ENCODE results near the gene PPM1L. TPM values are rescaled to one million over a fixed set of nuclear protein-coding genes. Genes with fewer than 3 reads are reported as not detected.

PPM1L gene
- total and polyA plus RNA-seq, 5 donors from 2014 or later = 0.28 to 1.9 (median 0.81) TPM

GRCh38 chr3:161107311-161107710 lies 351.3 kb downstream of the PPM1L start:
- H3K36me3 Mint-ChIP-seq = no peaks in the 10 kb centered on the region
- peaks cover 0 to 4% (median 0%) of the 10 kb centered on the region in 7 donors for H3K9me3 Mint-ChIP-seq
- no peak for ATAC-seq (ENCODE audit: low read depth in 2 of 2)
- no peak overlapping the region for H3K4me3 Mint-ChIP-seq
- H3K4me1 ChIP-seq (ENCODE audit: control insufficient read depth, insufficient read depth, low read length, poor library complexity, severe bottlenecking) = peaks cover 8% of the 10 kb centered on the region
- no peak overlapping the region for H3K27ac Mint-ChIP-seq
- H3K36me3 ChIP-seq (ENCODE audit: control insufficient read depth, insufficient read depth, low read length) = no peaks in the 10 kb centered on the region
- peaks cover 0 to 8% (median 0%) of the 10 kb centered on the region in 4 donors for H3K4me1 Mint-ChIP-seq
- H3K27ac ChIP-seq (ENCODE audit: insufficient read depth, low read length, poor library complexity, severe bottlenecking) = no peak overlapping the region
- no peak overlapping the region for H3K4me3 ChIP-seq (ENCODE audit: low read depth, low read length)
- no peaks in the 10 kb centered on the region for H3K9me3 ChIP-seq (ENCODE audit: control insufficient read depth in 2 of 2, low read length in 2 of 2)
- peaks cover 16% of the 10 kb centered on the region for H3K27me3 ChIP-seq (ENCODE audit: control insufficient read depth, insufficient read depth, low read length)
- H3K27me3 Mint-ChIP-seq = peaks cover 37% of the 10 kb centered on the region
- DNase-seq = no peak

GRCh38 chr3:161108840-161109239 lies 352.8 kb downstream of the PPM1L start:
- H3K9me3 ChIP-seq (ENCODE audit: control insufficient read depth in 2 of 2, low read length in 2 of 2) = no peaks in the 10 kb centered on the region
- Mint-ChIP-seq H3K27ac (no peak overlapping the region), H3K27me3 (peaks cover 23% of the 10 kb centered on the region), H3K4me1 (peaks cover 0 to 8% (median 0%) of the 10 kb centered on the region in 4 donors), H3K4me3 (no peak overlapping the region), H3K36me3 (no peaks in the 10 kb centered on the region), H3K9me3 (peaks cover 0 to 4% (median 0%) of the 10 kb centered on the region in 7 donors)
- H3K4me3 ChIP-seq (ENCODE audit: low read depth, low read length) = no peak overlapping the region
- peaks cover 16% of the 10 kb centered on the region for H3K27me3 ChIP-seq (ENCODE audit: control insufficient read depth, insufficient read depth, low read length)
- ATAC-seq (ENCODE audit: low read depth in 2 of 2) (no peak), DNase-seq (no peak)
- H3K4me1 ChIP-seq (ENCODE audit: control insufficient read depth, insufficient read depth, low read length, poor library complexity, severe bottlenecking) = peaks cover 8% of the 10 kb centered on the region
- H3K36me3 ChIP-seq (ENCODE audit: control insufficient read depth, insufficient read depth, low read length) = no peaks in the 10 kb centered on the region
- no peak overlapping the region for H3K27ac ChIP-seq (ENCODE audit: insufficient read depth, low read length, poor library complexity, severe bottlenecking)

- H3K36me3 Mint-ChIP-seq = no peaks in the 10 kb centered on the region
- no peak for ATAC-seq (ENCODE audit: low read depth in 2 of 2)
- H3K27ac ChIP-seq (ENCODE audit: insufficient read depth, low read length, poor library complexity, severe bottlenecking) = no peak overlapping the region
- H3K9me3 Mint-ChIP-seq = peaks cover 2 to 30% (median 8%) of the 10 kb centered on the region in 7 donors
- no peaks in the 10 kb centered on the region for H3K36me3 ChIP-seq (ENCODE audit: control insufficient read depth, insufficient read depth, low read length)
- no peaks in the 10 kb centered on the region for H3K27me3 ChIP-seq (ENCODE audit: control insufficient read depth, insufficient read depth, low read length)
- H3K4me1 ChIP-seq (ENCODE audit: control insufficient read depth, insufficient read depth, low read length, poor library complexity, severe bottlenecking) = no peaks in the 10 kb centered on the region
- no peak for DNase-seq
- no peaks in the 10 kb centered on the region for H3K4me1 Mint-ChIP-seq
- peaks cover 3 to 5% of the 10 kb centered on the region in 2 experiments for H3K9me3 ChIP-seq (ENCODE audit: control insufficient read depth in 2 of 2, low read length in 2 of 2)
- peak overlapping the region in 1 of 4 donors; percentile 74 for H3K4me3 Mint-ChIP-seq
- H3K27ac Mint-ChIP-seq = peak overlapping the region in 1 of 3 donors; percentile 54
- no peaks in the 10 kb centered on the region for H3K27me3 Mint-ChIP-seq
- no peak overlapping the region for H3K4me3 ChIP-seq (ENCODE audit: low read depth, low read length)
Observed at GRCh38 chr3:161117646-161118045, 361.6 kb downstream of the PPM1L start.

- Histone ChIP-seq H3K9me3 (ENCODE audit: control insufficient read depth in 2 of 2, low read length in 2 of 2) (peaks cover 0 to 5% of the 10 kb centered on the region in 2 experiments), H3K4me3 (ENCODE audit: low read depth, low read length) (no peak overlapping the region), H3K4me1 (ENCODE audit: control insufficient read depth, insufficient read depth, low read length, poor library complexity, severe bottlenecking) (no peaks in the 10 kb centered on the region), H3K36me3 (ENCODE audit: control insufficient read depth, insufficient read depth, low read length) (no peaks in the 10 kb centered on the region), H3K27ac (ENCODE audit: insufficient read depth, low read length, poor library complexity, severe bottlenecking) (no peak overlapping the region), H3K27me3 (ENCODE audit: control insufficient read depth, insufficient read depth, low read length) (no peaks in the 10 kb centered on the region)
- Mint-ChIP-seq H3K9me3 (peaks cover 0 to 18% (median 3%) of the 10 kb centered on the region in 7 donors), H3K4me3 (no peak overlapping the region), H3K27ac (no peak overlapping the region), H3K4me1 (no peaks in the 10 kb centered on the region), H3K36me3 (no peaks in the 10 kb centered on the region), H3K27me3 (no peaks in the 10 kb centered on the region)
- DNase-seq (no peak), ATAC-seq (ENCODE audit: low read depth in 2 of 2) (no peak)
Observed at GRCh38 chr3:161126495-161126894, 370.5 kb downstream of the PPM1L start.

Other genes starting within 250 kb of the PPM1L start
- gene KPNA4, start 190.7 kb upstream of the PPM1L start, total RNA-seq = 55.2 TPM
- 1 to 10 TPM; 6.9 to 9.5 (median 8.2) TPM for gene KPNA4, start 190.7 kb upstream of the PPM1L start, polyA plus RNA-seq
- gene ARL14, start 79.1 kb upstream of the PPM1L start, total RNA-seq = not detected
- not detected for gene ARL14, start 79.1 kb upstream of the PPM1L start, polyA plus RNA-seq

Measured in CD4-positive, CD25-positive, alpha-beta regulatory T cell (primary cell).